ENCODE results near the gene CHIT1.

DNA sequence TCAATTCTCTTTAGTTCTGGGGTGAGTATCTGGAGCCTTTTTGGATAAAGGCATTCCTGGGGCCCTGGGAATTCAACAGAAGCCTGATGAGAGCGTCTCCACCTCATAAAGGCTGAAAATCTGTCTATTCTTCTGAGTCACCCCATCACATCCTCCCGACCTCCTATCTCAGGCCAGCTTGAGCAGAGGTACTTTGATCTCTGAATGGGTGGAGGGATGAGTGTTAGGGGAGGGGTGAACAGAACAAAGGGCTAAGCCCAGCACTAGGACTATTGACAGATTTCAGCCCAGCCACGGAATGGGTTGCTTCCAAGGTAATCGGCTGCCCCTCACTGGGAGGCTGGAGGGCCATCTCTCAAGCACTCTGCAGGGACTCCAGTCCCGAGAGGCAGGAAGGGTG is 51.4 kb downstream of the CHIT1 start:
- TF ChIP-seq, protein P1, sequence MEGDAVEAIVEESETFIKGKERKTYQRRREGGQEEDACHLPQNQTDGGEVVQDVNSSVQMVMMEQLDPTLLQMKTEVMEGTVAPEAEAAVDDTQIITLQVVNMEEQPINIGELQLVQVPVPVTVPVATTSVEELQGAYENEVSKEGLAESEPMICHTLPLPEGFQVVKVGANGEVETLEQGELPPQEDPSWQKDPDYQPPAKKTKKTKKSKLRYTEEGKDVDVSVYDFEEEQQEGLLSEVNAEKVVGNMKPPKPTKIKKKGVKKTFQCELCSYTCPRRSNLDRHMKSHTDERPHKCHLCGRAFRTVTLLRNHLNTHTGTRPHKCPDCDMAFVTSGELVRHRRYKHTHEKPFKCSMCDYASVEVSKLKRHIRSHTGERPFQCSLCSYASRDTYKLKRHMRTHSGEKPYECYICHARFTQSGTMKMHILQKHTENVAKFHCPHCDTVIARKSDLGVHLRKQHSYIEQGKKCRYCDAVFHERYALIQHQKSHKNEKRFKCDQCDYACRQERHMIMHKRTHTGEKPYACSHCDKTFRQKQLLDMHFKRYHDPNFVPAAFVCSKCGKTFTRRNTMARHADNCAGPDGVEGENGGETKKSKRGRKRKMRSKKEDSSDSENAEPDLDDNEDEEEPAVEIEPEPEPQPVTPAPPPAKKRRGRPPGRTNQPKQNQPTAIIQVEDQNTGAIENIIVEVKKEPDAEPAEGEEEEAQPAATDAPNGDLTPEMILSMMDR (IDR thresholded peaks at IDR 0.05 in 8 of 11, conservative IDR thresholded peaks at IDR 0.05 in 3 of 11), result no peak
- no peak for TF ChIP-seq POLR2A (IDR thresholded peaks at IDR 0.05)
